Right ventricle myocardium inferior (tissue), 1 donor: ENCODE results near the gene MYO1D. TPM values are rescaled to one million over a fixed set of nuclear protein-coding genes. Genes with fewer than 3 reads are reported as not detected.

ENCODE experiments used
- ATAC-seq: fragments of 200-7000 bp; cut with Tn5 transposase; one replicate; pipeline ENCODE4 v1.9.1; 2020; ENCODE audit warnings: mild to moderate bottlenecking, moderate library complexity
- DNase-seq: peaks from one replicate; pipeline ENCODE4 v3.0.0; 2021; ENCODE audit errors: missing footprints
- intact Hi-C: fragments of 100-400 bp; cut with DNase I; formaldehyde crosslinking; loops from one replicate; pipeline ENCODE4 v1.11.0; 2022
- total RNA-seq: library from RNA; stranded (reverse); fragmentation: NEBNext Ultra II Directional; extraction: Animal tissue kit (Norgen Biotek cat#: 25700); gene quantifications from one replicate; pipeline ENCODE4 v1.2.1, GENCODE V29; 2021
- donor health status: DM: no; HTN: yes; CAD: no; lungs with severe emphysema.

Gene MYO1D
- total RNA-seq, 1 donor from 2014 or later = 4.7 TPM

- intact Hi-C loops = loop anchor here (2.0 kb wide), 1 partner anchor 39 kb away; no protein-coding TSS in a partner anchor
- DNase-seq = no peak
These were observed 7.4 kb downstream of the MYO1D start for GRCh38 chr17:32869345-32870026.

GRCh38 chr17:32865141-32865540 lies 11.8 kb downstream of the MYO1D start:
- intact Hi-C loops = no loop called here
- no peak for DNase-seq

More at GRCh38 chr17:32869345-32870026, 7.4 kb downstream of the MYO1D start:
- ATAC-seq = no peak

GRCh38 chr17:32863559-32863958 lies 13.4 kb downstream of the MYO1D start:
- intact Hi-C loops = no loop called here
- DNase-seq = no peak
- no peak for ATAC-seq

More at GRCh38 chr17:32865141-32865540, 11.8 kb downstream of the MYO1D start:
- ATAC-seq = no peak

- no peak for DNase-seq
- no peak for ATAC-seq
- intact Hi-C loops = no loop called here
These were observed 14.0 kb downstream of the MYO1D start for GRCh38 chr17:32862940-32863339.

- DNase-seq (no peak), ATAC-seq (no peak)
- intact Hi-C loops = no loop called here
These were observed 14.9 kb downstream of the MYO1D start for GRCh38 chr17:32861981-32862380.

- intact Hi-C loops = no loop called here
- ATAC-seq = no peak
- no peak for DNase-seq
These were observed 16.9 kb downstream of the MYO1D start for GRCh38 chr17:32859857-32860525.

GRCh38 chr17:32855620-32856019 lies 21.3 kb downstream of the MYO1D start:
- ATAC-seq = no peak
- intact Hi-C loops = no loop called here

GRCh38 chr17:32854832-32855389 lies 22.0 kb downstream of the MYO1D start:
- intact Hi-C loops = no loop called here
- ATAC-seq = no peak
- no peak for DNase-seq

More at GRCh38 chr17:32855620-32856019, 21.3 kb downstream of the MYO1D start:
- no peak for DNase-seq

GRCh38 chr17:32854207-32854606 lies 22.7 kb downstream of the MYO1D start:
- intact Hi-C loops = no loop called here
- ATAC-seq = no peak

GRCh38 chr17:32852811-32853210 lies 24.1 kb downstream of the MYO1D start:
- intact Hi-C loops = no loop called here
- no peak for ATAC-seq
- no peak for DNase-seq

More at GRCh38 chr17:32854207-32854606, 22.7 kb downstream of the MYO1D start:
- no peak for DNase-seq

GRCh38 chr17:32849879-32850278 lies 27.0 kb downstream of the MYO1D start:
- DNase-seq (no peak), ATAC-seq (no peak)
- intact Hi-C loops = no loop called here

- ATAC-seq (no peak), DNase-seq (no peak)
- intact Hi-C loops = no loop called here
These were observed 28.9 kb downstream of the MYO1D start for GRCh38 chr17:32847977-32848376.

GRCh38 chr17:32846143-32846542 lies 30.8 kb downstream of the MYO1D start:
- DNase-seq (no peak), ATAC-seq (no peak)
- intact Hi-C loops = no loop called here

GRCh38 chr17:32840241-32840640 lies 36.7 kb downstream of the MYO1D start:
- intact Hi-C loops = no loop called here
- DNase-seq (no peak), ATAC-seq (no peak)

GRCh38 chr17:32836527-32836926 lies 40.4 kb downstream of the MYO1D start:
- intact Hi-C loops = no loop called here
- no peak for ATAC-seq

GRCh38 chr17:32835291-32835761 lies 41.6 kb downstream of the MYO1D start:
- DNase-seq (no peak), ATAC-seq (no peak)
- intact Hi-C loops = no loop called here

More at GRCh38 chr17:32836527-32836926, 40.4 kb downstream of the MYO1D start:
- no peak for DNase-seq

- intact Hi-C loops = no loop called here
- no peak for ATAC-seq
These were observed 42.8 kb downstream of the MYO1D start for GRCh38 chr17:32834104-32834503.

GRCh38 chr17:32833526-32833925 lies 43.4 kb downstream of the MYO1D start:
- ATAC-seq (no peak), DNase-seq (no peak)
- intact Hi-C loops = no loop called here

More at GRCh38 chr17:32834104-32834503, 42.8 kb downstream of the MYO1D start:
- no peak for DNase-seq

GRCh38 chr17:32833076-32833475 lies 43.8 kb downstream of the MYO1D start:
- intact Hi-C loops = no loop called here
- DNase-seq = no peak
- ATAC-seq = no peak
